Hematopoietic multipotent progenitor cell treated with erythropoietin and hydrocortisone succinate and interleukin-3 and kit ligand, for 6 days (in vitro differentiated cells): ENCODE results near the gene FETUB.
A peak's percentile ranks its signal among the peaks of the same experiment; 100 is the strongest.

ENCODE experiments used
- DNase-seq: peaks from one replicate; pipeline ENCODE4 v3.0.0-alpha.2; 2015

Gene FETUB

GRCh38 chr3:186636536-186636935 is 3.7 kb upstream of the FETUB start:
- DNase-seq: no peak

DNA sequence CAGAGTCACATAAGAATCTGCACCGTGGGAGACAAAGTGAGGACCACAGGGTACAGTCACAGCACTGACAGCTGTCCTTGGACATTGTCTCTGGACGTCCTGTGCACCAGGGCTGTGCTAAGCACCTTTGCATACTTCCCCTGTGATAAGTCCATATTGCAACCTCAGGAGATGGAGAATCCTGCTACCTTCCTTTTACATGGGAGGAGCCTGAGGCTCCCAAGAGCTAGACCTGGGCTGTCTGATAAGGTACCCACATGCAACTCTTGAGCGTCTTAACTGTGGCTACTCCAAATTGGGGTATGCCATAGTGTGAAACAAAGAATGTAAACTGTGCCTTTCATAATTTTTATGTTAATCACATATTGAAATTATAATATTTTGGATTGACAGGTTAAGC is 2.5 kb upstream of the FETUB start:
- DNase-seq: peak; percentile 74

GRCh38 chr3:186638259-186638658 is 1.9 kb upstream of the FETUB start:
- no peak for DNase-seq

- DNase-seq: no peak
Observed at GRCh38 chr3:186640473-186640818, 247 bp downstream of the FETUB start.

GRCh38 chr3:186640929-186641328 is 730 bp downstream of the FETUB start:
- DNase-seq: no peak

- DNase-seq: no peak
Observed at GRCh38 chr3:186642014-186642413, 1.8 kb downstream of the FETUB start.

GRCh38 chr3:186643493-186643892 is 3.3 kb downstream of the FETUB start:
- peak; percentile 60 for DNase-seq

DNA sequence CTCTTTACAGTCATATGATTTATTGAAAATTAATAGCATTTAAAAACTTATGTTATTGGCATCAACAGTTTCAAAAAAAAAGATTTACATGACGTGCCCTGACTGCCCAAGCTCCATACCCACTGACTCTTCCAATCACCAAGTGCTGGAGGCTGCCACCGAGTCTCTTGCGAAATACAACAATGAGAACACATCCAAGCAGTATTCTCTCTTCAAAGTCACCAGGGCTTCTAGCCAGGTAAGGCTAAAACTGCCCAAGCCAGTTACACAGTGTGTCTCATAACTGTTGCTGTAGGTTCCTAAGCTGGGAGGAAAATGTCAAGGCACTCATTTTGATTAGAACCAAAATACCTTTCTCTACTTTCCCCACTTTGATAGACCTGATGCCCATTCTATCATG is 4.5 kb downstream of the FETUB start:
- no peak for DNase-seq

DNA sequence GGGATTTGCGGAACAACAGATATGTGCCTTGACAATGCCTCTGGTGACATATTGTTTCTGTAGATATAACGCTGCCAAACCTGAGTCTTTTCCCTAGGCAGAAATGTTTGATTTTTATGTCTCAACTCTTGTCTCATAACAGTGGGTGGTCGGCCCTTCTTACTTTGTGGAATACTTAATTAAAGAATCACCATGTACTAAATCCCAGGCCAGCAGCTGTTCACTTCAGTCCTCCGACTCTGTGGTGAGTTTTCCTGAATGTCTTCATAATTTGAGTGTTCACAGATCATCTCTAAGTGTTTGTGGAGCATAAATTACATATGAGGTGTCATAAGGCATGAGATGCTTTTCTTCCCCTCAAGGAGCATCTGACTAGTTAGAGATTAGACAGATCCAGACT is 5.9 kb downstream of the FETUB start:
- no peak for DNase-seq

DNA sequence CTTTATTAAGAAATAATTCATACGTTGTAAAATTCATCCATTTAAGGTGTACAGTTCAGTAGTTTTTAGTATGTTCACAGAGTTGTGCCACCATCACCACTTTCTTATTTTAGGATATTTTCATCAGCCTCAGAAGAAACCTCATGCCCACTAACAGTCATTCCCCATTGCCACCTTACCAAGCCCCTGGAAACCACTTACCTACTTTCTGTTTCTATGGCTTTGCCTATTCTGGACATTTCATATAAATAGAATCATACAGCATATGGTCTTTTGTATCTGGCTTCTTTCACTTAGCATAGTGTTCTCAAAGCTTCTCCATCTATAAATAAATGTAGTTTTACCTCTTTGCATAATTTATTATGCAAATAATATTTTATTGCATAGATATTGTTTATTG is 6.6 kb downstream of the FETUB start:
- DNase-seq: no peak

- DNase-seq: no peak
Observed at GRCh38 chr3:186648851-186649250, 8.7 kb downstream of the FETUB start.

GRCh38 chr3:186651678-186652215 is 11.5 kb downstream of the FETUB start:
- no peak for DNase-seq

DNA sequence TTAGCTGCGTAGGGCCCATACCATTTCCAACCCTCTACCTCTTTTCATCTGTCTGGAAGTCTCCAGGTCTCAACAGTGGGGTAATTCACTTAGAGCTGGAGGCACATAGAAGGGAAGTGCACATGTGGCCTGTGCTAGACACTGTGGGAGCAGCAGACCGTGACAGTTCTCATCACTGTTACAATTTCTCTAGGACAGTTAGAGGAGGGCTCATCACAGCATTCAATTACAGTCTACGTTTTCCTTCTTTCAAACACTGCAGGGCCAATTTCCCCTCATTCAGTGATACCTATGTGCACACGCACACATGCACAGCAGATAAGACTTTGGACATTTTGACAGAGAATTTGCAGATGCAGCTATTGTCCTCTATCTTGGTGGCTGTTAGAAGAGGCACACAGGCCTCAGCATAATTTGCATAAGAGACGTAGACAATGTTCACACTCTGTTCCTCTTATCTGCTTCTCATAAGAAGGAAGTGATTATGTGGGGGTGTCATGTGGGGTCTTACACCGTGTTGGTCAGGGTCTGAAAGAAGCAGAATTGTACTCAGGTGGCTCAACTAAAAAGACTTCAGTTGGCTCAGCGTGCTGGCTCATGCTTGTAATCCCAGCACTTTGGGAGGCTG is 13.0 kb downstream of the FETUB start:
- no peak for DNase-seq

DNA sequence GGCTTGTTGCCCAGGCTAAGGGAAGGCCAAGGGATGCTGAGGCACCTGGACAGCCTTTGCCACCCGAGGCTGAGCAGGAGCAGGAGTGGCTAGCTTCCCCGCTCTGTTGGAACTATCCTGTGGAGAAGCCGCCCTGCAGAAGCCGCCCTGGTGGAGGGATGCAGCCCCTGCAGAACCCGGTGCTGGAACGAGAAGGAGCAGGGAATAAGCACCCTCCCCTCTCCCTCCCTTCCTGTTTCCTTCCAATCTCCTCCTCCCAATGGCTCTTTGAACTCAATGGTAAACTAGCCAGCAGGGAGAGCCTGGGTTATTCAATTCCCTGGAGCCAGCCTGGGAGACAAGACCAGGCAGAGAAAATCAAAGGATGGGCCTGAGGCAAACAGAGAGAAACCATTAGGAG is 13.8 kb downstream of the FETUB start:
- no peak for DNase-seq

GRCh38 chr3:186663361-186664118 is 23.3 kb downstream of the FETUB start:
- DNase-seq: no peak

DNA sequence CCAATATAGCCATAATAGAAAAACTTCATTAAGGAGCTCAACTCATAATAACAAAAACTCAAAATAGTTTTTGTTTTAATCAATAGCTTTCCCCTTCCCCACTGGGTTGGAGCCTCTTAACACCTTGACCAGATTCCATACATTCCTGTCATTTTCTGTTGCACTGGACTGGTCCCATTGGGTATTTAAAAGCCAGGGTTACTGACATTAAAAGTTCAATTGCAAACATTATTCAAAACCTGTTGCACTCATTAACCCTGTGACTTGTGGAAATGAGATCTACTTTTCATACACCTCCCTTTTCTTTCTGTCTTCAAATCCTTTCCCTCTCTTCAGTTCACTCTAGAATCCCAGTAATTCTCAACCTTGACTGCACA is 23.9 kb downstream of the FETUB start:
- DNase-seq: no peak

GRCh38 chr3:186664506-186664905 is 24.3 kb downstream of the FETUB start:
- DNase-seq: no peak

- no peak for DNase-seq
Observed at GRCh38 chr3:186665625-186666188, 25.5 kb downstream of the FETUB start, which contains the start of gene HRG. Gene HRG, plus strand, starts transcription at chr3:186666014. Its CDS starts 18 bp downstream, at chr3:186666032.

- DNase-seq: no peak
Observed at GRCh38 chr3:186668426-186668825, 28.2 kb downstream of the FETUB start.

DNA sequence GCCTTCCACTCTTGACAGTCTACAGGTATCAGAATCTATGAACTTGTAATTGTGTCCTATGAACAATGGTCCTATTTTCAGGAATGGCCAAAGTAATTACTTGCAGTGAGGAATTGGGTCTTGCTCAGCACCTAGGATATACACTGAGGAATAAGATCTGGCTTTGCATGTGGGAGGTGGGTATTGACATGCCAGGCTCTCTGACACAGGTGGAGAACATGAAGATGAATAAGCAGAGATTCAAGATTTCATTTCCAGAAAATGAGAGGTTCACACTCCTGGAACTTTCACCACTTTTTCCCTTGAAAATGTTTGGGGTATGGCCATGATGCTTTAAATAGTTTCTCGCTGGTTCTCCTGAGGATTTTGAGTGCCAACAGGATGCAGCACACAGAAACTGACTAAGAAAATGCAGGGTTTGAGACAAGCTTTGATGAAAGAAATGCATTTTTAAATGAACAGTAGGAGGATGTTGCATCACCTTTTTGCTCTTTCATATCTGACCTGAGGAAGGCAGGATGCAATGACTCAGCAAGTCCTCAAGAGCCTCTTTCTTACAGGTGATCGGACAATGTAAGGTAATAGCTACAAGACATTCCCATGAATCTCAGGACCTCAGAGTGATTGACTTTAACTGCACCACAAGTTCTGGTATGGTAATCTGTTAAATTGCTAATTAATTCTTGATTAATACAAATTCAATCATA is 29.3 kb downstream of the FETUB start:
- DNase-seq: no peak

DNA sequence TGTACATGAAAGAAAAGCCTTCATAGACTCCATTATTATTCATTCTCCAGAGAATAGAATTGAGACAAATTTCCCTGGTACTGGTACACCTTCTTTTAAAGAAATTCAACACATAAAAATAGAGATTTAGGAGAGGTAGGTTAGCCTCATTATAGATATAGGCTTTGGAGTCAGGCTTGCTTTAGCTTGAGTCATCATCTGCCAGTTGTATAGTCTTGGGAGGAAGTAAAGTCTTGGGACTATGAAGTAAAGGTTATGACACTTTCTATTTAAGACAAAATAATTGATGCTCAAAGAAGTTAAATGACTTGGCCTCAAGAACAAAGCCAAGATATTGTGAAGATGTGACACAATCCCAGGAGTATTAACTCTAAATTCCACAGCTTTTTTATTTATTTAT is 30.0 kb downstream of the FETUB start:
- DNase-seq: no peak

GRCh38 chr3:186671051-186671450 is 30.9 kb downstream of the FETUB start:
- no peak for DNase-seq

DNA sequence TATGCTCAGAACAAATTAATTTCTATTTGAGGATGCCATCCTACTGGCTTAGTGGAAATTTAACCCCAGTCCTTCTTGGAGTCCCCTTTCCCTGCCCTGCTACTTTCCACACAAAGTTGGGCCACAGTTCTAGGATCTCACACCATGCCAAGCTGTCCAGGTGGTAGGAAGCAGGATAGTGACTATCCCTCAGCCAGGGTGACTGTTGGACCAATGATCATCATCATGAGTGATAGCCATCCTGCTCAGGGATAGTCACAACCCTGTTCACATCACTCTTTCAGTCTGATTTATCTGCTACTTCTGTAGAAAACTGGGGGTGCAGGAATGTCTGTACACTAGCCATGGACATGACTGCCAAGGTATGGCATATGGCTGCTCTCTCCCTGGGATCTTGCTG is 38.4 kb downstream of the FETUB start:
- no peak for DNase-seq

DNA sequence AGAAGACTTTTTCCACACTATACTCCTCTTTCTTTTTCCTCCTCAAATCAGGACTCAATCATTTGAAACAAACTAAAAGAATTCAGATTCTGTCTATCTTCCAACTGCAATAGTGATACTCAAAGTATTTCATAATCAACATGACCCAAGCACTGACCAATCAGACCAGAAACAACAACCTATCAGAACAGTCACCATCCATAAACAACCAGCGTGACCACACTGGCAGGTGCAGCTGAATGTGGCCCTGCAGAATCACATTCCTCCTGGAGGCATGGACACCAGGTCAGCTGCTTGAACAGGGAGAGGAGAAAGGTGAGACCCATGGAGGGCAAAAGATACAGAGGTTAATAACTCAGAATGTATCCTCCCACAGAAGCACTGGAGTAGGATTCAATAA is 39.0 kb downstream of the FETUB start:
- no peak for DNase-seq
